ENCODE measurements around the gene MYOG.

Gene MYOG

DNA sequence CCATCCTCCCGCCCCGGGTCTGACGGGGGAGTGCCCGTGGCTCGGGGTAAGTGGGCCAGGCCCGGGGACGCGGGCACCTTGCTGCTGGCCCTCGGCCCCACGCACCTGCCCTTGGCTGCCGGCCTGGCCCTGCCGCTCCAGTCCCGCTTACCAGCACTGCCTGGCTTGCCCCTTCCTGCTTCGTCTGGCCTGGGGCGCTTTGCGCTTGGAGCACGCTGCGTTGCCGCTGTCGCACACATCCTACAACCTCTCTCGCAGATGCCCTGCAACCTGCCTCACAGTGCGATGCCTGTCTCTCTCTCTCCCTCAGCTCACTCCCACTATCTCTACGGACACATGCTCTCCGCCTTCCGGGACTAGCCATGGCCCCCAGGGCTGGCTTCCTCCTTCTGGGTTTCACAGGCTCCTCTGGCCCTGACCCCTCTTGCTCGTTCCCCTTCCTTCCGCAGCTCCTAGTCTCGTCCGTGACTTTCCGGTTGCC lies 9.7 kb downstream of the MYOG start:
- H3K4me1 ChIP-seq (ENCODE audit: insufficient read depth, low read length, poor library complexity, severe bottlenecking), result no peaks in the 10 kb centered on the region
- H3K9ac ChIP-seq (ENCODE audit: low read depth, low read length, poor library complexity, severe bottlenecking), result no peak overlapping the region
- no peak overlapping the region for H3K4me2 ChIP-seq (ENCODE audit: low read depth, low read length, poor library complexity, severe bottlenecking)
- no peaks in the 10 kb centered on the region for H3K9me2 ChIP-seq (replicated peaks; ENCODE audit: low read depth, low read length)
- H4K20me1 ChIP-seq (ENCODE audit: insufficient read depth, low read length, poor library complexity, severe bottlenecking), result no peaks in the 10 kb centered on the region
- no peaks in the 10 kb centered on the region for H3K27me3 ChIP-seq (ENCODE audit: insufficient read depth, low read length, poor library complexity, severe bottlenecking)
- no peaks in the 10 kb centered on the region for H3K79me2 ChIP-seq (ENCODE audit: insufficient read depth, low read length)
- no peaks in the 10 kb centered on the region for H3F3A ChIP-seq (ENCODE audit: low read depth)
- H3K9me3 ChIP-seq (ENCODE audit: insufficient read depth, low read depth, low read length), result no peaks in the 10 kb centered on the region
- no peak overlapping the region for H2AFZ ChIP-seq (ENCODE audit: low read length)
- no peak overlapping the region for H3K4me3 ChIP-seq (ENCODE audit: low read length, poor library complexity, severe bottlenecking)
- no peak for TF ChIP-seq EZH2phosphoT487 (IDR thresholded peaks at IDR 0.05; ENCODE audit: borderline replicate concordance)
- TF ChIP-seq, protein P1, sequence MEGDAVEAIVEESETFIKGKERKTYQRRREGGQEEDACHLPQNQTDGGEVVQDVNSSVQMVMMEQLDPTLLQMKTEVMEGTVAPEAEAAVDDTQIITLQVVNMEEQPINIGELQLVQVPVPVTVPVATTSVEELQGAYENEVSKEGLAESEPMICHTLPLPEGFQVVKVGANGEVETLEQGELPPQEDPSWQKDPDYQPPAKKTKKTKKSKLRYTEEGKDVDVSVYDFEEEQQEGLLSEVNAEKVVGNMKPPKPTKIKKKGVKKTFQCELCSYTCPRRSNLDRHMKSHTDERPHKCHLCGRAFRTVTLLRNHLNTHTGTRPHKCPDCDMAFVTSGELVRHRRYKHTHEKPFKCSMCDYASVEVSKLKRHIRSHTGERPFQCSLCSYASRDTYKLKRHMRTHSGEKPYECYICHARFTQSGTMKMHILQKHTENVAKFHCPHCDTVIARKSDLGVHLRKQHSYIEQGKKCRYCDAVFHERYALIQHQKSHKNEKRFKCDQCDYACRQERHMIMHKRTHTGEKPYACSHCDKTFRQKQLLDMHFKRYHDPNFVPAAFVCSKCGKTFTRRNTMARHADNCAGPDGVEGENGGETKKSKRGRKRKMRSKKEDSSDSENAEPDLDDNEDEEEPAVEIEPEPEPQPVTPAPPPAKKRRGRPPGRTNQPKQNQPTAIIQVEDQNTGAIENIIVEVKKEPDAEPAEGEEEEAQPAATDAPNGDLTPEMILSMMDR (conservative IDR thresholded peaks at IDR 0.05; ENCODE audit: low read length), result no peak
- no peaks in the 10 kb centered on the region for H3K36me3 ChIP-seq (ENCODE audit: insufficient read depth, low read length)

DNA sequence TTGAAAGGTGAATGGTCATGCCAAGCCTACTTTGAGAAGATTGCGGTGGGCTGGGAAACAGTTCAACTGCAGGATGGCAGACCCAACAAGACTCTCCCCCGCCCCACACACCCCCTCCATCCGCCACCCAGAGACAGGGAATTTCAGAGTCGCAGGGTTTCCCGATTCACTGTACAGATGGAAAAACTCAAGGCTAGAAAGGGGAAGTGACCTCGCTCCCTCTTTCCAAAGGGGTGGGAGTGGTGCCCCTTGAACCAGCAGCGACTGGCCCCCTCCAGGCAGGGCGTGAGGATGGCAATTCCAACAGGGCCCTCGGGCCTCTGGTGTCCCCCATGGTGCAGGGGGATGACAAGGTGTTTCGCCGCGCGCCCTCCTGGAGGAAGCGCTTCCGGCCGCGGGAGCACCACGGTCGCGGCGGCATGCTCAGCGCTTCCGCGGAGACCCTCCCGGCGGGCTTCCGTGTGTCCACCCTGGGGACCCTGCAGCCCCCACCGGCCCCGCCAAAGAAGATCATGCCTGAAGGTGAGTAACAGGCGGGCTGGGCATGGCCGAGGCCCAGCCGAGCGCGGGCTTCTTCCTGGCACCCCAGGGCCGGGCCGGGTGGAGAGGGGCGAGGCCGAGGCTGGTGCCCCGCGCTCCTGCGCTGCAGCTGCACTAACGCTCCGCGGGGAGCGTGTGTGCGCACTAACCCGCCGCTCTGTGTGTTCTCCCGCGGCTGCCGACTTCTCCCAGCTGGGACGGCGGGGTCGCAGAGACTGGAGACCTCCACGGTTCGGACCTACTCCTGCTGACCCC lies 10.4 kb downstream of the MYOG start:
- H2AFZ ChIP-seq (ENCODE audit: low read length), result no peak overlapping the region
- H4K20me1 ChIP-seq (ENCODE audit: insufficient read depth, low read length, poor library complexity, severe bottlenecking), result no peaks in the 10 kb centered on the region
- no peaks in the 10 kb centered on the region for H3K4me1 ChIP-seq (ENCODE audit: insufficient read depth, low read length, poor library complexity, severe bottlenecking)
- no peaks in the 10 kb centered on the region for H3K9me3 ChIP-seq (ENCODE audit: insufficient read depth, low read depth, low read length)
- no peak for TF ChIP-seq EZH2phosphoT487 (IDR thresholded peaks at IDR 0.05; ENCODE audit: borderline replicate concordance)
- TF ChIP-seq, protein P1 (conservative IDR thresholded peaks at IDR 0.05; ENCODE audit: low read length), result no peak
- H3K36me3 ChIP-seq (ENCODE audit: insufficient read depth, low read length), result no peaks in the 10 kb centered on the region
- H3K4me3 ChIP-seq (ENCODE audit: low read length, poor library complexity, severe bottlenecking), result no peak overlapping the region
- no peaks in the 10 kb centered on the region for H3K27me3 ChIP-seq (ENCODE audit: insufficient read depth, low read length, poor library complexity, severe bottlenecking)
- no peaks in the 10 kb centered on the region for H3K9me2 ChIP-seq (replicated peaks; ENCODE audit: low read depth, low read length)
- H3K79me2 ChIP-seq (ENCODE audit: insufficient read depth, low read length), result no peaks in the 10 kb centered on the region
- no peak overlapping the region for H3K4me2 ChIP-seq (ENCODE audit: low read depth, low read length, poor library complexity, severe bottlenecking)
- no peak overlapping the region for H3K9ac ChIP-seq (ENCODE audit: low read depth, low read length, poor library complexity, severe bottlenecking)
- no peaks in the 10 kb centered on the region for H3F3A ChIP-seq (ENCODE audit: low read depth)

DNA sequence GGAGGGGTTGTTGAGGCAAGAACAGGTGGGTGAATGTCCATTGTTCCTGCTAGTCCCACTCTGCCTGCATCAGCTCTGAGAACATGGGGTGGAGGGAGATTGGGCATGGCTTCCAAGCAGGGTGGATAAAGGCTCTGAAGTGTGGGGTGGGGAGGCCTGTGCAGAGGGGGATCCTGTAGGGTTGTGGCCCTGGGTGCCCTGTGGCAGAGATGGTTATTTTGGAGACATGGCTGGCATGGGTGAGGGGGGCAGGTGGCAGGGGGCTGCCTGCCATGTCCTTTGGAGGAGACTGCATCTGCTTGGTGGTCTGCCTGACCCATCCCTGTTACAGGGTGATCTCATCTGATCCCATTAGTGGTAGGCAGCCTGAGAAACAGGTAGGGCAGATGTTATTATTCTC lies 11.2 kb downstream of the MYOG start:
- H4K20me1 ChIP-seq (ENCODE audit: insufficient read depth, low read length, poor library complexity, severe bottlenecking), result no peaks in the 10 kb centered on the region
- H3K27me3 ChIP-seq (ENCODE audit: insufficient read depth, low read length, poor library complexity, severe bottlenecking), result no peaks in the 10 kb centered on the region
- TF ChIP-seq EZH2phosphoT487 (IDR thresholded peaks at IDR 0.05; ENCODE audit: borderline replicate concordance), result no peak
- TF ChIP-seq, protein P1 (conservative IDR thresholded peaks at IDR 0.05; ENCODE audit: low read length), result no peak
- H3K4me1 ChIP-seq (ENCODE audit: insufficient read depth, low read length, poor library complexity, severe bottlenecking), result no peaks in the 10 kb centered on the region
- no peaks in the 10 kb centered on the region for H3K9me3 ChIP-seq (ENCODE audit: insufficient read depth, low read depth, low read length)
- H2AFZ ChIP-seq (ENCODE audit: low read length), result no peak overlapping the region
- no peak overlapping the region for H3K9ac ChIP-seq (ENCODE audit: low read depth, low read length, poor library complexity, severe bottlenecking)
- no peaks in the 10 kb centered on the region for H3K36me3 ChIP-seq (ENCODE audit: insufficient read depth, low read length)
- no peak overlapping the region for H3K4me3 ChIP-seq (ENCODE audit: low read length, poor library complexity, severe bottlenecking)
- no peaks in the 10 kb centered on the region for H3K79me2 ChIP-seq (ENCODE audit: insufficient read depth, low read length)
- no peaks in the 10 kb centered on the region for H3K9me2 ChIP-seq (replicated peaks; ENCODE audit: low read depth, low read length)
- no peak overlapping the region for H3K4me2 ChIP-seq (ENCODE audit: low read depth, low read length, poor library complexity, severe bottlenecking)
- H3F3A ChIP-seq (ENCODE audit: low read depth), result no peaks in the 10 kb centered on the region
